ENCODE data around the gene CLEC18A. TPM values are rescaled to one million over a fixed set of nuclear protein-coding genes. Genes with fewer than 3 reads are reported as not detected.
"Not testable (repeated sequence)": the region's sequence is repeated elsewhere in the genome, so short reads cannot be mapped to it uniquely, and the experiment has no call there.

Gene CLEC18A
- total and polyA plus RNA-seq, 2 donors (not counting 1 experiment from before 2014, with no cell fraction given) = 0.52 to 2.2 TPM

- no peak overlapping the region for H3K9ac ChIP-seq (ENCODE audit: low read length)
- 94% methylated on average over 6 of the region's 8 CpGs for WGBS (ENCODE audit: insufficient coverage)
Observed at GRCh38 chr16:69942627-69943170, 8.4 kb upstream of the CLEC18A start.

GRCh38 chr16:69943241-69944036, 7.7 kb upstream of the CLEC18A start:
- H3K4me1 ChIP-seq (ENCODE audit: control insufficient read depth in 2 of 2, insufficient read depth in 2 of 2, low read length in 2 of 2); intact Hi-C loops (cut with micrococcal nuclease); H3K27me3 ChIP-seq (replicated peaks in 1 of 4; ENCODE audit: control extremely low read depth in 1 of 4, control insufficient read depth in 3 of 4, insufficient read depth in 4 of 4, low read length in 3 of 4); POLR2A ChIA-PET; DNase-seq; H3K27ac ChIP-seq (ENCODE audit: low read length in 2 of 2); H4K20me1 ChIP-seq (ENCODE audit: control insufficient read depth, insufficient read depth, low read length, poor library complexity, severe bottlenecking); H2AFZ ChIP-seq (ENCODE audit: insufficient read depth, low read depth, low read length, poor library complexity, severe bottlenecking); H3K4me3 ChIP-seq (ENCODE audit: control extremely low read depth in 1 of 5, extremely low read depth in 1 of 5, insufficient read depth in 1 of 5, low read depth in 2 of 5, low read length in 4 of 5); H3K9me3 Mint-ChIP-seq (ENCODE audit: insufficient read depth); H3K4me2 ChIP-seq (replicated peaks; ENCODE audit: low read depth, low read length, poor library complexity, severe bottlenecking); H3K9ac ChIP-seq (ENCODE audit: low read length); H3K27me3 Mint-ChIP-seq; H3K27ac Mint-ChIP-seq; ATAC-seq (ENCODE audit: low read depth); H3K4me1 Mint-ChIP-seq; H3K4me3 Mint-ChIP-seq; H3K9me3 ChIP-seq (ENCODE audit: control extremely low read depth in 1 of 3, control insufficient read depth in 2 of 3, insufficient read depth in 1 of 3, low read length in 2 of 3); CTCF ChIA-PET; H3K79me2 ChIP-seq (ENCODE audit: control insufficient read depth, insufficient read depth, low read length): not testable (repeated sequence)
- 100% methylated on average over 3 of the region's 21 CpGs for WGBS (ENCODE audit: insufficient coverage)
- H3K36me3 ChIP-seq (replicated peaks in 1 of 2; ENCODE audit: control extremely low read depth in 1 of 2, control insufficient read depth in 1 of 2, extremely low read depth in 1 of 2, insufficient read depth in 2 of 2, low read length in 1 of 2) = peaks cover 0 to 37% of the 10 kb centered on the region in 2 experiments

More at GRCh38 chr16:69942627-69943170, 8.4 kb upstream of the CLEC18A start:
- Histone ChIP-seq H4K20me1 (ENCODE audit: control insufficient read depth, insufficient read depth, low read length, poor library complexity, severe bottlenecking) (no peaks in the 10 kb centered on the region), H3K9me3 (ENCODE audit: control extremely low read depth in 1 of 3, control insufficient read depth in 2 of 3, insufficient read depth in 1 of 3, low read length in 2 of 3) (no peaks in the 10 kb centered on the region), H2AFZ (ENCODE audit: insufficient read depth, low read depth, low read length, poor library complexity, severe bottlenecking) (no peak overlapping the region), H3K4me3 (ENCODE audit: control extremely low read depth in 1 of 5, extremely low read depth in 1 of 5, insufficient read depth in 1 of 5, low read depth in 2 of 5, low read length in 4 of 5) (no peak overlapping the region), H3K27me3 (replicated peaks in 1 of 4; ENCODE audit: control extremely low read depth in 1 of 4, control insufficient read depth in 3 of 4, insufficient read depth in 4 of 4, low read length in 3 of 4) (no peaks in the 10 kb centered on the region), H3K36me3 (replicated peaks in 1 of 2; ENCODE audit: control extremely low read depth in 1 of 2, control insufficient read depth in 1 of 2, extremely low read depth in 1 of 2, insufficient read depth in 2 of 2, low read length in 1 of 2) (peaks cover 0 to 44% of the 10 kb centered on the region in 2 experiments), H3K4me1 (ENCODE audit: control insufficient read depth in 2 of 2, insufficient read depth in 2 of 2, low read length in 2 of 2) (no peaks in the 10 kb centered on the region), H3K27ac (ENCODE audit: low read length in 2 of 2) (no peak overlapping the region), H3K4me2 (replicated peaks; ENCODE audit: low read depth, low read length, poor library complexity, severe bottlenecking) (no peak overlapping the region), H3K79me2 (ENCODE audit: control insufficient read depth, insufficient read depth, low read length) (no peaks in the 10 kb centered on the region)
- no peak for ATAC-seq (ENCODE audit: low read depth)
- POLR2A ChIA-PET = no interaction called here
- TF ChIP-seq EZH2 (IDR thresholded peaks at IDR 0.05; ENCODE audit: borderline replicate concordance, insufficient read depth, low read depth, low read length, poor library complexity, severe bottlenecking) = no peak
- TF ChIP-seq, protein P1, sequence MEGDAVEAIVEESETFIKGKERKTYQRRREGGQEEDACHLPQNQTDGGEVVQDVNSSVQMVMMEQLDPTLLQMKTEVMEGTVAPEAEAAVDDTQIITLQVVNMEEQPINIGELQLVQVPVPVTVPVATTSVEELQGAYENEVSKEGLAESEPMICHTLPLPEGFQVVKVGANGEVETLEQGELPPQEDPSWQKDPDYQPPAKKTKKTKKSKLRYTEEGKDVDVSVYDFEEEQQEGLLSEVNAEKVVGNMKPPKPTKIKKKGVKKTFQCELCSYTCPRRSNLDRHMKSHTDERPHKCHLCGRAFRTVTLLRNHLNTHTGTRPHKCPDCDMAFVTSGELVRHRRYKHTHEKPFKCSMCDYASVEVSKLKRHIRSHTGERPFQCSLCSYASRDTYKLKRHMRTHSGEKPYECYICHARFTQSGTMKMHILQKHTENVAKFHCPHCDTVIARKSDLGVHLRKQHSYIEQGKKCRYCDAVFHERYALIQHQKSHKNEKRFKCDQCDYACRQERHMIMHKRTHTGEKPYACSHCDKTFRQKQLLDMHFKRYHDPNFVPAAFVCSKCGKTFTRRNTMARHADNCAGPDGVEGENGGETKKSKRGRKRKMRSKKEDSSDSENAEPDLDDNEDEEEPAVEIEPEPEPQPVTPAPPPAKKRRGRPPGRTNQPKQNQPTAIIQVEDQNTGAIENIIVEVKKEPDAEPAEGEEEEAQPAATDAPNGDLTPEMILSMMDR (IDR thresholded peaks at IDR 0.05) = no peak
- Mint-ChIP-seq H3K4me3 (no peak overlapping the region), H3K27me3 (no peaks in the 10 kb centered on the region), H3K27ac (no peak overlapping the region), H3K4me1 (no peaks in the 10 kb centered on the region), H3K9me3 (ENCODE audit: insufficient read depth) (no peaks in the 10 kb centered on the region)
- CTCF ChIA-PET = no interaction called here
- no peak for DNase-seq
- intact Hi-C loops (cut with micrococcal nuclease) = no loop called here

DNA sequence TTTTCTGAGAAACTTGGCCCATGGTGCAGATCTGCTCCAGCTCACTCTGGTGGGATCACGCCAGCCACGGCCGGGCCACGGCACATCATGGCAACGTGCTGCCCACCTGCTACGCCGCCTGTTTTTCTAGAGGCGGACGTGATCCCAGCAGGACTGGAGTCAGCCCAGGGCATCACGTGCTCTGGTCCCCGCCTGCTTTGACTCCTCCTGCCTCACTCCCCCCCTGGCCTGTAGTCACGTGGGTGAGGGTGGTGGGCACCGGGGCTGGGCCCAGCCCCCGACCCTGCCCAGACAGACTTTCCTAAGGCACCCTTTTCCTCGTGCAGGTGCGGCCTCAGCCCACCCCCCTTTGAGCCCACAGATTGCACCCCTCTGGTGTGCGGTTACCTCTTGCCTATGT, 723 bp upstream of the CLEC18A start:
- H4K20me1 ChIP-seq (ENCODE audit: control insufficient read depth, insufficient read depth, low read length, poor library complexity, severe bottlenecking); H3K4me3 Mint-ChIP-seq; POLR2A ChIA-PET; H3K9me3 Mint-ChIP-seq (ENCODE audit: insufficient read depth); H3K4me1 ChIP-seq (ENCODE audit: control insufficient read depth in 2 of 2, insufficient read depth in 2 of 2, low read length in 2 of 2); H3K27me3 Mint-ChIP-seq; H3K4me3 ChIP-seq (ENCODE audit: control extremely low read depth in 1 of 5, extremely low read depth in 1 of 5, insufficient read depth in 1 of 5, low read depth in 2 of 5, low read length in 4 of 5); H3K9me3 ChIP-seq (ENCODE audit: control extremely low read depth in 1 of 3, control insufficient read depth in 2 of 3, insufficient read depth in 1 of 3, low read length in 2 of 3); H3K79me2 ChIP-seq (ENCODE audit: control insufficient read depth, insufficient read depth, low read length); H3K9ac ChIP-seq (ENCODE audit: low read length); H2AFZ ChIP-seq (ENCODE audit: insufficient read depth, low read depth, low read length, poor library complexity, severe bottlenecking); H3K27me3 ChIP-seq (replicated peaks in 1 of 4; ENCODE audit: control extremely low read depth in 1 of 4, control insufficient read depth in 3 of 4, insufficient read depth in 4 of 4, low read length in 3 of 4); H3K4me2 ChIP-seq (replicated peaks; ENCODE audit: low read depth, low read length, poor library complexity, severe bottlenecking); H3K36me3 ChIP-seq (replicated peaks in 1 of 2; ENCODE audit: control extremely low read depth in 1 of 2, control insufficient read depth in 1 of 2, extremely low read depth in 1 of 2, insufficient read depth in 2 of 2, low read length in 1 of 2); H3K27ac ChIP-seq (ENCODE audit: low read length in 2 of 2); H3K4me1 Mint-ChIP-seq; intact Hi-C loops (cut with micrococcal nuclease); ATAC-seq (ENCODE audit: low read depth); CTCF ChIA-PET; H3K27ac Mint-ChIP-seq; DNase-seq: not testable (repeated sequence)
- WGBS (ENCODE audit: insufficient coverage) = no CpG with 5 or more reads among the region's 17 CpGs

Measured in B cell (primary cell).